GM11168 (cell line): Measurements from ENCODE around the gene SOCS3.

Source experiments
- in situ Hi-C: fragments of 300-500 bp; cut with MboI; formaldehyde crosslinking; loops from one replicate; pipeline ENCODE4 v1.12.0; 2022; ENCODE audit warnings: low sequenced_read_pairs; ENCODE audit not compliant: unreplicated experiment

SOCS3 gene

GRCh38 chr17:78368854-78369495 is 9.1 kb upstream of the SOCS3 start:
- in situ Hi-C loops = no loop called here

- in situ Hi-C loops = no loop called here
Measured at GRCh38 chr17:78368348-78368747, 8.5 kb upstream of the SOCS3 start.

- in situ Hi-C loops = no loop called here
Measured at GRCh38 chr17:78367193-78367592, 7.3 kb upstream of the SOCS3 start.

GRCh38 chr17:78366109-78366848 is 6.4 kb upstream of the SOCS3 start:
- in situ Hi-C loops = no loop called here

GRCh38 chr17:78365561-78366108 is 5.8 kb upstream of the SOCS3 start:
- in situ Hi-C loops = no loop called here

GRCh38 chr17:78364436-78365281 is 4.8 kb upstream of the SOCS3 start:
- in situ Hi-C loops = no loop called here

- in situ Hi-C loops = no loop called here
Measured at GRCh38 chr17:78362671-78363070, 2.8 kb upstream of the SOCS3 start.

GRCh38 chr17:78362232-78362631 is 2.4 kb upstream of the SOCS3 start:
- in situ Hi-C loops = no loop called here

- in situ Hi-C loops = no loop called here
Measured at GRCh38 chr17:78361225-78361701, 1.4 kb upstream of the SOCS3 start.

- in situ Hi-C loops = no loop called here
Measured at GRCh38 chr17:78360371-78361224, 721 bp upstream of the SOCS3 start.

GRCh38 chr17:78359321-78359996 is 418 bp downstream of the SOCS3 start:
- in situ Hi-C loops = loop anchor here (5.0 kb wide), 1 partner anchor 72 kb away; no protein-coding TSS in a partner anchor

- in situ Hi-C loops = loop anchor here (5.0 kb wide), 1 partner anchor 71 kb away; no protein-coding TSS in a partner anchor
Measured at GRCh38 chr17:78358538-78359320, 1.1 kb downstream of the SOCS3 start.

- in situ Hi-C loops = loop anchor here (5.0 kb wide), 1 partner anchor 71 kb away; no protein-coding TSS in a partner anchor
Measured at GRCh38 chr17:78357672-78358537, 2.0 kb downstream of the SOCS3 start.

GRCh38 chr17:78357177-78357586 is 2.7 kb downstream of the SOCS3 start:
- in situ Hi-C loops = loop anchor here (5.0 kb wide), 1 partner anchor 70 kb away; no protein-coding TSS in a partner anchor

GRCh38 chr17:78356101-78356713 is 3.7 kb downstream of the SOCS3 start:
- in situ Hi-C loops = loop anchor here (5.0 kb wide), 1 partner anchor 69 kb away; no protein-coding TSS in a partner anchor

GRCh38 chr17:78355701-78356100 is 4.2 kb downstream of the SOCS3 start:
- in situ Hi-C loops = loop anchor here (5.0 kb wide), 1 partner anchor 68 kb away; no protein-coding TSS in a partner anchor
